ENCODE results near the gene PKP3.
"Not testable (repeated sequence)": the region's sequence is repeated elsewhere in the genome, so short reads cannot be mapped to it uniquely, and the experiment has no call there.

Gene PKP3

DNA sequence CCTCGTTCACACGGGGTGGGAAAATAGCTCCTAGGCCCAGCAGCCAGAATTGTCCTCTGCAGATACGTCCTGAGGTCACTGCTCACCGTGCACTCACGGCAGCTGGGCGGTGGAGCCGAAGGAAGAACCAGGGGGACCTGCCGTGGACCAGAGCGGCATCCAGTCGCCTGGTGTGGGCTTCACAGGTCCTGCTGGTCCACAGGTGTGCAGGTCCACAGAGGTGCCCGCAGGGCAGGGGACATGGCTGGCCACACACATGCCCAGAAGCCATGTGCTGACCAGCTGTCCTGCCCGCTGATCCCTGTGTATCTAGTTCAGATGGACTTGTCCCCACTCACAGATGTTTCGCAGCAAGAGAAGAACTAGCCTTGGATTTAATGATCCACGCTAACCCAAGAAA lies 10.6 kb upstream of the PKP3 start:
- H3K4me1 ChIP-seq (ENCODE audit: insufficient read depth, poor library complexity, severe bottlenecking) = no peaks in the 10 kb centered on the region
- no peak overlapping the region for H3K27ac ChIP-seq (ENCODE audit: poor library complexity, severe bottlenecking)
- TF ChIP-seq, protein P1, sequence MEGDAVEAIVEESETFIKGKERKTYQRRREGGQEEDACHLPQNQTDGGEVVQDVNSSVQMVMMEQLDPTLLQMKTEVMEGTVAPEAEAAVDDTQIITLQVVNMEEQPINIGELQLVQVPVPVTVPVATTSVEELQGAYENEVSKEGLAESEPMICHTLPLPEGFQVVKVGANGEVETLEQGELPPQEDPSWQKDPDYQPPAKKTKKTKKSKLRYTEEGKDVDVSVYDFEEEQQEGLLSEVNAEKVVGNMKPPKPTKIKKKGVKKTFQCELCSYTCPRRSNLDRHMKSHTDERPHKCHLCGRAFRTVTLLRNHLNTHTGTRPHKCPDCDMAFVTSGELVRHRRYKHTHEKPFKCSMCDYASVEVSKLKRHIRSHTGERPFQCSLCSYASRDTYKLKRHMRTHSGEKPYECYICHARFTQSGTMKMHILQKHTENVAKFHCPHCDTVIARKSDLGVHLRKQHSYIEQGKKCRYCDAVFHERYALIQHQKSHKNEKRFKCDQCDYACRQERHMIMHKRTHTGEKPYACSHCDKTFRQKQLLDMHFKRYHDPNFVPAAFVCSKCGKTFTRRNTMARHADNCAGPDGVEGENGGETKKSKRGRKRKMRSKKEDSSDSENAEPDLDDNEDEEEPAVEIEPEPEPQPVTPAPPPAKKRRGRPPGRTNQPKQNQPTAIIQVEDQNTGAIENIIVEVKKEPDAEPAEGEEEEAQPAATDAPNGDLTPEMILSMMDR (IDR thresholded peaks at IDR 0.05; ENCODE audit: poor library complexity, severe bottlenecking) = no peak
- ATAC-seq (ENCODE audit: low read depth) = no peak
- H3K4me3 ChIP-seq (ENCODE audit: severe bottlenecking) = no peak overlapping the region
- no peak for DNase-seq (ENCODE audit: low spot score)
- H3K27me3 ChIP-seq (ENCODE audit: insufficient read depth, poor library complexity, severe bottlenecking) = no peaks in the 10 kb centered on the region
- 0 out of 2 replicates have a peak, but pooled peaks cover 5% of the 10 kb centered on the region for H3K36me3 ChIP-seq (ENCODE audit: low read depth)
- H3K9me3 ChIP-seq (ENCODE audit: severe bottlenecking) = no peaks in the 10 kb centered on the region

DNA sequence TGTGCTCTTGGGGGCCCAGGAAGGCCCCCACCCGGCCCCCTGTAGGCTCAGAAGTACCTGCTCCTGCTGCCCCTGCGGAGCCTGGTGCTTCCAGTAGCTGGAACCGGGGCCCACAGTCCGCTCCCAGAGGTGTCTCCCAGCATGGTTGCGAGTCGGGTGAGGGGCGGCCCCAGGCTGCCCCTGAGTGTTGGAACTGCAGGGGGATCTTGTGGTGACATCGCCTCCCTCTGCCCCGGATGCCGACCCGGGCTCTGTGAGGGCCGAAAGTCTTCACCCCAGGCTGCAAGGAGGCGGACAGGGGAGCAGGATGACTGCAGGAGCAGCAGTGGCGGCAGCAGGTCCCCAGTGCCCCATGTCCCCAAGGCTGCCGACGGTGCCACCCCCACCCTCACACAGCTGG lies 9.5 kb upstream of the PKP3 start:
- Histone ChIP-seq H3K27ac (ENCODE audit: poor library complexity, severe bottlenecking) (no peak overlapping the region), H3K4me3 (ENCODE audit: severe bottlenecking) (no peak overlapping the region), H3K36me3 (ENCODE audit: low read depth) (0 out of 2 replicates have a peak, but pooled peaks cover 4% of the 10 kb centered on the region), H3K9me3 (ENCODE audit: severe bottlenecking) (no peaks in the 10 kb centered on the region), H3K4me1 (ENCODE audit: insufficient read depth, poor library complexity, severe bottlenecking) (no peaks in the 10 kb centered on the region), H3K27me3 (ENCODE audit: insufficient read depth, poor library complexity, severe bottlenecking) (no peaks in the 10 kb centered on the region)
- TF ChIP-seq, protein P1 (IDR thresholded peaks at IDR 0.05; ENCODE audit: poor library complexity, severe bottlenecking) = no peak
- DNase-seq (ENCODE audit: low spot score) (no peak), ATAC-seq (ENCODE audit: low read depth) (no peak)

DNA sequence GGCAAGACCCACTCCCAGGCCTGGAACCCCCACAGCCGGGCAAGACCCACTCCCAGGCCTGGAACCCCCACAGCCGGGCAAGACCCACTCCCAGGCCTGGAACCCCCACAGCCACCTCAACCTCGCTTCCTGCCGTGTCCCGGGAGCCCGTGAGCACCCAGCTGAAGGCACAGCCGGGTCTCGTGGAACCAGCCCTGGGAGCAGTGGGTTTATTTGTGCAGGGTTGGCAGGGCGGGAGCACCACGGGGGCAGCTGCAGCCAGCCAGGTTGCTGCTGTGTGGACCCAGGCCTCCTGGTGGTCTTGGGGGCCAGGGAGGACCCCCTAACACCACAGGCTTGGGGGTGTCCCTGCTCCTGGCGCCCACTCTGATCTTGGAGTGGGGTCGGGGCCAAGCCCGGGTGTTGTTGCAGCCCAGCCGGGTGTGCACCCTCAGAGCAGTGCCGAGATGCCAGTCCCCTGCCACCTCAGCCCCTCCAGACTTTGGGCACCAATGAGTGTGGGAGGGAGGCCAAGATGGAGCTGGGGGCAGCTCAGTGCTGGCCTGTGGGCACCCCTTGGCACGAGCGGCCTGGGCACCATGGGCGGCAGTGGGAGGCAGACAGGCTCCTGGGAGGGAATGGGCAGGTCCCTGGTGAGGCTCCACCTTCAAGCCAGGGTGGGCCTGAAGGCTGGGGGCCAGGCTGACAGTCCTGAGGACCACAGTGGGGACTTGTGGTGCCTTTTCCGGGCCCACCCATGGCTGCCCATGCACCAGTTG lies 8.2 kb upstream of the PKP3 start:
- Histone ChIP-seq H3K27me3 (ENCODE audit: insufficient read depth, poor library complexity, severe bottlenecking) (no peaks in the 10 kb centered on the region), H3K9me3 (ENCODE audit: severe bottlenecking) (no peaks in the 10 kb centered on the region), H3K4me3 (ENCODE audit: severe bottlenecking) (no peak overlapping the region), H3K36me3 (ENCODE audit: low read depth) (no peaks in the 10 kb centered on the region), H3K27ac (ENCODE audit: poor library complexity, severe bottlenecking) (no peak overlapping the region), H3K4me1 (ENCODE audit: insufficient read depth, poor library complexity, severe bottlenecking) (no peaks in the 10 kb centered on the region)
- TF ChIP-seq, protein P1 (IDR thresholded peaks at IDR 0.05; ENCODE audit: poor library complexity, severe bottlenecking) = no peak
- DNase-seq (ENCODE audit: low spot score) = no peak
- ATAC-seq (ENCODE audit: low read depth) = no peak

DNA sequence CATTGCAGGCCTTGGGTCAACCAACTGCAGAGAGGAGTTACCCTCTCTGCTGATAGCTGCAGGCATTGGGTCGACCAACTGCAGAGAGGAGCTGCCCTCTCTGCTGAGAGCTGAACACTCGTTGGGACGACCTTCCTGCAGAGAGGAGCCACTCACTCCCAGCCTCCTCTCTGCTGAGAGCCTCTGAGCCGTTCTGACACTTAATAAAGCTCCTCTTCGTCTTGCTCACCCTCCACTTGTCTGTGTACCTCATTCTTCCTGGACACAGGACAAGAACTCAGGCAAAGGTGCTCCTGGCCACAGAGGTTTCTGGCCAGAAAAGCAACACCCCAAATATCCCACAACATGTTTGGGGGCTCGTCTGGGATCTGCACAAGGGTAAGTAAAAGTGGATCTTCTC lies 7.5 kb upstream of the PKP3 start:
- H3K9me3 ChIP-seq (ENCODE audit: severe bottlenecking) = no peaks in the 10 kb centered on the region
- H3K27ac ChIP-seq (ENCODE audit: poor library complexity, severe bottlenecking) = no peak overlapping the region
- DNase-seq (ENCODE audit: low spot score) (no peak), ATAC-seq (ENCODE audit: low read depth) (no peak)
- H3K27me3 ChIP-seq (ENCODE audit: insufficient read depth, poor library complexity, severe bottlenecking) = no peaks in the 10 kb centered on the region
- TF ChIP-seq, protein P1 (IDR thresholded peaks at IDR 0.05; ENCODE audit: poor library complexity, severe bottlenecking) = no peak
- no peak overlapping the region for H3K4me3 ChIP-seq (ENCODE audit: severe bottlenecking)
- no peaks in the 10 kb centered on the region for H3K36me3 ChIP-seq (ENCODE audit: low read depth)
- H3K4me1 ChIP-seq (ENCODE audit: insufficient read depth, poor library complexity, severe bottlenecking) = no peaks in the 10 kb centered on the region

DNA sequence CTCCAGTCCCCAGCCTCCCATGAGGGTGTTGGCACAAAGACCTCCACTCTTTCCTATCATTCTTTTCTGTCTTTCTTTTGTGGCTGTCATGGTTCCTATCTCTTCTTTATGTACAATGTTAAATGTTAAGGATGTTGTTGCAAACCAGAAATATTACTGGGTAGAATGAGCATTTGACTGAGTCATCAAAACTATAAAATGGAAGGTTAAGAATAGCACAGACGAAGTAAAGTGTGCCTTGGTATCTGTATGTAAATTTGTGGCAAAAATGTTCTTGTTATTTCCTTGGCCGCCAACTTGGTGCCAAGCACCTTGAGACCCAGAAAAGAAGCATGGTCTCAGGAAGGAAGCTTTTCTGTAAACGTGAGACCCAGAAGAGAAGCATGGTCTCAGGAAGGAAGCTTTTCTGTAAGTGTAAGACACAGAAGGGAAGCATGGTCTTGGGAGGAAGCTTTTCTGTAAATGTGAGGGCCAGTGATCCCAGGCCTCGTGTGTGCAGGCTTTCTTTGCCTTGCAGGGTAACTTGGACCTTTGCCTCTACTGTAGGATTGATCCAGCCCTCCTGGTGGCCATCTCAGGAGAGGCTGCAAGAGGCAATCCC lies 6.7 kb upstream of the PKP3 start:
- no peaks in the 10 kb centered on the region for H3K9me3 ChIP-seq (ENCODE audit: severe bottlenecking)
- no peak overlapping the region for H3K4me3 ChIP-seq (ENCODE audit: severe bottlenecking)
- TF ChIP-seq, protein P1 (IDR thresholded peaks at IDR 0.05; ENCODE audit: poor library complexity, severe bottlenecking) = no peak
- DNase-seq (ENCODE audit: low spot score) (no peak), ATAC-seq (ENCODE audit: low read depth) (no peak)
- no peaks in the 10 kb centered on the region for H3K4me1 ChIP-seq (ENCODE audit: insufficient read depth, poor library complexity, severe bottlenecking)
- no peaks in the 10 kb centered on the region for H3K27me3 ChIP-seq (ENCODE audit: insufficient read depth, poor library complexity, severe bottlenecking)
- H3K27ac ChIP-seq (ENCODE audit: poor library complexity, severe bottlenecking) = no peak overlapping the region
- no peaks in the 10 kb centered on the region for H3K36me3 ChIP-seq (ENCODE audit: low read depth)

DNA sequence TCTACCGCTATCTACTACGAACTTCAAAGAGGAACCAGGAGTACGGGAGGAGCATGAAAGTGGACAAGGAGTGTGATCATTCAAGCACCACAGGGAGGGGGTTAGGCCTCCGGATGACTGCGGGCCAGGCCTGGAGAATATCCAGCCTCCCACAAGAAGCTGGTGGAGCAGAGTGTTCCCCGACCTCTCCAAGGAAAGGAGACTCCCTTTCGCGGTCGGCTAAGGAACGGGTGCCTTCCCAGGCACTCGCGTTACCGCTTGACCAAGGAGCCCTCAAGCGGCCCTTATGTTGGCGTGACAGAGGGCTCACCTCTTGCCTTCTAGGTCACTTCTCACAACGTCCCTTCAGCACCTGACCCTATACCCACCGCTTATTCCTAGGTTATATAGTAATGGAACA lies 4.6 kb upstream of the PKP3 start:
- not testable (repeated sequence) for H3K36me3 ChIP-seq (ENCODE audit: low read depth); ATAC-seq (ENCODE audit: low read depth); H3K9me3 ChIP-seq (ENCODE audit: severe bottlenecking); DNase-seq (ENCODE audit: low spot score); H3K4me3 ChIP-seq (ENCODE audit: severe bottlenecking); H3K4me1 ChIP-seq (ENCODE audit: insufficient read depth, poor library complexity, severe bottlenecking); H3K27me3 ChIP-seq (ENCODE audit: insufficient read depth, poor library complexity, severe bottlenecking); H3K27ac ChIP-seq (ENCODE audit: poor library complexity, severe bottlenecking)

Data from RWPE2 (cell line).